SK-N-MC (cell line): ENCODE results near the gene CHST12.

Experiments
- EZH2 ChIP-seq: fragments of 200-600 bp; sonication (generic); IDR thresholded peaks from one replicate; pipeline ENCODE4 v1.6.1; 2017; ENCODE audit warnings: antibody characterized with exemption
- POLR2AphosphoS5 ChIP-seq: IDR thresholded peaks from 2 replicates; pipeline ENCODE4 v1.6.1; 2012; ENCODE audit warnings: mild to moderate bottlenecking, low read depth, low read length, borderline replicate concordance

DNA sequence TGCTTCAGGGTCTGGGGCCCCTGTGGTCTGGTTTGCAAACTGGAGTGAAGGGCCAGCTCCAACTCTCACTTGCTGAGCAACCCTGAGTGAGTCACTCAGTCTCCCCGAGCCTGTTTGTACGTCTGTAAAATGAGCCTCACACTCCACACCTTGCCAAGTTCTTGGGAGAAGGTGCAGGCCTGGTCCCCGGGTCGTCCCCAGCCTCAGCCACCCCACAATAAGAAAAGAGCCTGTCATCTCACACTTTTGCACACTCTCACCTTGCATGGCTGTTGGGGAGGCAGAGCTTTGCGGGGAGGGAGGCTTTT is 67.6 kb downstream of the CHST12 start:
- TF ChIP-seq EZH2 = no peak
- TF ChIP-seq POLR2AphosphoS5 = no peak
